Renal cortex interstitium (tissue), 11 donors: ENCODE data around the gene WDFY4. TPM values are rescaled to one million over a fixed set of nuclear protein-coding genes. Genes with fewer than 3 reads are reported as not detected.
A peak's percentile ranks its signal among the peaks of the same experiment; 100 is the strongest.

Experiments
- DNase-seq, 11 donors: peaks; one replicate each; pipeline ENCODE4 v3.0.0-alpha.2; 2013; ENCODE audit warnings: low read depth in 9 of 11, low spot score in 4 of 11; ENCODE audit errors: extremely low read depth in 1 of 11
- polyA plus RNA-seq, 3 donors: library from polyadenylated mRNA; unstranded; fragments of 120-200 nt; gene quantifications; one replicate each; pipeline ENCODE4 v1.2.1, GENCODE V29; 2013; ENCODE audit not compliant: insufficient read length in 3 of 3

WDFY4 gene
- polyA plus RNA-seq, 3 donors = 0.67 to 3.2 (median 2.8) TPM

DNA sequence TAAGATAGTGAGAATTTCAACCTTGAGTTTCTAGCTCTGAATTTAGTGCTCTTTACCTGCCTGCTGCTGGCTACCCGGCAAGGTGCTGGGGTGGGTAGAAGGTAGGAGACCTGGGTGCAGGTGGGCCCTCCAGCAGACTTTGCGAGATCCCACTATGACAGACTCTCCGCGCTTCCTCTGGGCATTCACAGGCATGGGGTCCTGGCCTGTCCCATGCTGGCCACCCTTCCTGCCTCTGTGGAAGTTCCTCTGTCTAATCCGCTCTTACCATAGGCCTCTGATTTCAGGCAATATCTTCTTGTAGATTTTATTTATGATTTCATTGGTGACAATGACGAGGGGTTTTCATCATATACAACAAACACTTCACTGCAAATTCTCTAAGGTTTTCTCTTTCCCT lies 1.2 kb upstream of the WDFY4 start:
- DNase-seq = no peak

- DNase-seq = no peak
Observed at GRCh38 chr10:48683868-48684267, 805 bp upstream of the WDFY4 start.

DNA sequence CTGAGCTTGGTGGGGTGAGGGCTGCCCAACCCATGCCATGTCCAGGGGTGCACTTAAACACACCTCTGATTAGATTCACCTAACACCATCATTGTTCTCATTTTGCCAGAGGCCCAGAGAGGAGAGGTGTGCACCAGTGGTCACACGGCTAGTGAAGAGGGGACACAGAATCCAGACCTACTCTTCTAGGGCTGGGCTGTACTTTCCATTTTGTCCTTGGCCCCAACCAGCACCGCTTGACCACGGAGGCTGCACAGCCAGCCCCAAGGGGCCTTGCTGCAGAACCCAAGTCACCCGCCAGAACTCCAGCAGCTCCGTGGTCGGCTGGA lies 246 bp upstream of the WDFY4 start:
- no peak for DNase-seq

- no peak for DNase-seq
Observed at GRCh38 chr10:48685731-48686130, 1.1 kb downstream of the WDFY4 start.

- DNase-seq = no peak
Observed at GRCh38 chr10:48690791-48691660, 6.4 kb downstream of the WDFY4 start.

- DNase-seq = no peak
Observed at GRCh38 chr10:48691812-48692528, 7.3 kb downstream of the WDFY4 start.

- DNase-seq = no peak
Observed at GRCh38 chr10:48692748-48693147, 8.1 kb downstream of the WDFY4 start.

- no peak for DNase-seq
Observed at GRCh38 chr10:48693206-48693605, 8.5 kb downstream of the WDFY4 start.

DNA sequence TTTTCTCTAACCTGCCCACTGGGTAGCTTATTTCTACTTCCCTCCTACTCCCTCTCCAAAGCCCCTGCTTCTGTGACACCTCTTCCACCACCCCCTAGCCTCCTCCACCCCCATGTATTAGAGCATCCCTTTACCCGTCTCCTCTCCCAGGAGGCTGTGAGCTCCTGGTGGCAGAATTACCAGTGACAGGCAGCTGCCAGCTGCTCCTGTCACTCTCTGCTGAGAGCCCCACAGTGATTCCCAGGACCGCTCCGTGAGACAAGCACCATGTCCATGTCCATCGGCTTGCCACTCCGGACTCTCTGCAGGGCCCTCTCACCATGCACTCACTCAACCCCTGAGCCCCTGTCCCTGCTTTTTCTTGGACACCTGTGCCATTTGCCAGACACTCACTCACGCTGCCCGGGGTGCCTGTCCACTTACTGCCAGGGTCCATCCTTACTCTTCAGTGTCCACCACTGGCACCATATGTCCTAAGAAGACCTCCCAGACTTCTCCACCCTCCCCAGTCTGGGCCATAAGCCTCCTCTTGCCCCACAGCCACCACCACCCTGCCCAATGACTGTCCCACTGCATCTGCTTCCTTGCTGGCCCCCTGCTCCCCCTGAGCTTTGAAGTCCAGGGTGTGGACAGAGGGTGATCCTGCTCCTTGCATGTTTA lies 9.8 kb downstream of the WDFY4 start:
- DNase-seq = no peak

DNA sequence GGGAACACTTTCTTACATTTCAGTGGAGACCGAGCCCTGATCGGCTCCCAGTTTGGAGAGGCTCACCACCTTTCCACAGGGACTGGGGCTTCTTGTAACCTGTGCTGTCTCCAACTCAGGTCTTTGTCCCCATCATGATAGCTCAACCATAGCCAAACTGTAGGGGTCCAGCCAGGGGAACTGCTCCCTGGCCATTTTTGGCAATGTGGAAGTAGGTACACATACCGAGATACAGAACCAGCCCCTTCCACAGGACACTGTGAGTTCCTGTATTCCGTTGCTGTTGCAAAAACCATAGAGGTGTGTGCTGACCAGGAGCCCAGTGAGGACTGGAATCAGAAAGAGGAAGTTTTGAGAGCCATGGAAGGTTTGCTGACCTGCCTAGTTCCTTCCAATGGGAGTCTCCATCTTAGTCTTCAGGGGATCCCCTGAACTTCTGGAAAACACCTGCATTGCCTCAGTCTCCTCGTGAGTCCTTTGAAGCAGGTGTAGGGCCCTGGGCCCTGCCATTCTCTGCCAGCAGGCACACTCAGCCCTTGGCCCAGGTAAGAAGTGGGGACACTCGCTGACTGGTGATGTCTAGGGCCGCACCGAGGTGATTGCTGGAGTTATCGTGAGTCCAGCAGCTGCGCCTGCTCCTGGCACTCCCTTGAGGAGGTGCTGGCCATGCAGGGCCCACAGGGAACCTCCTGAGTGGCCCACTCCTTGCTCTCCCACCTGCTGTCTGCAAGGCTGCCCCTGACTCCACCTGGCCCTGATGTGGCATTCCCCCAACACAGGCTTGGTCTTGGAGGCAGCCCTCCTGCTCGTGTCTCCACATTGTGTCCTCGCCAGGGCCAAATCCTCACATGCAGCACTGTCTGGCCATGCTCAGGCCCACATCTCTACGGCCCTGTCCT lies 11.2 kb downstream of the WDFY4 start:
- no peak for DNase-seq

- no peak for DNase-seq
Observed at GRCh38 chr10:48696535-48696873, 11.8 kb downstream of the WDFY4 start.

- no peak for DNase-seq
Observed at GRCh38 chr10:48697091-48697490, 12.4 kb downstream of the WDFY4 start.

DNA sequence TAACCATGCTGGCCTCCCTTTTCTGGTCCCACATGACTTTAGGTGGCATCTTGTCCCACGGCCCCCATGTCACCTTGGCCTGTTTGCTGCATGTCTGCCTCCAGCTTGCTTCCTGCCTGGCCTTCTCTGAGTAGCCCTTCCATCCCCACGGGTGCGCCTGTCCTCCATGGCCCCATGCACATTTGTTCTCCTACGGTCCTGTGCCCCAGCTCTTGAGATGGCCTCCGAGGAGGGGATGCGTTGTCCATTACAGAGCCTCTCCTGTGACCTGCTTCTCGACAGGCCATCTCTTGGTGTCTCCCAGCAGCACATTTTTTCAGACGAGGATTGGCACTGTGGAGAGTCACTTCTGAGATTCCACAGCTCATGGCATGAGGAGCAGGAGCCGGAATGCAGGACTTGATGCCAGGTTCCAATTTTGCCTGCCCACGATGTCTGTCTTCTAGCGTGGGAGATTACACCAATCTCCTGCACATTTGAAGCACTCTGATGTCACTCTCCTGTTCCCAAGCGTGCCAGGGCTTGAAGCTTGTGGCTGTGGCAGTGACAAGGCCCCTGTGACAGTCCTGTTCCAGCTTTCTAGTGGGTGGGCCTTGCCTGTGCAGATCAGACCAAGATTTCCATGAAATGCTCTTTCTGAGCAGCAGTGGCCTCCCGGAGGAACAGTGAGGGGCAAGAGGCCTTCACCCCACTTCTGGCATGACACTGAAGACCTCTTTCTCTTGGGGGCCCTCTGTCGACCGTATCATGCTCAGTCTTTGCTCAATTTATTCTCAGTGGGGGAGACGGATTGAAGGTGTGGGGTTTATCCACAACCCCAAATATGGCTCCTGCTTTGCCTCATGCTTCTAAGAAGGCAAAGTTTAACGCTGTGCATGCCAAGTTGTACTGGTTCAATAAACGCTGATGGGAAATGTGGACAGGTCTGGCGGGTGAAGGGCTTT lies 13.4 kb downstream of the WDFY4 start:
- DNase-seq = no peak

- DNase-seq = peak in 2 of 11 donors; percentile 19 to 22
Observed at GRCh38 chr10:48699011-48699627, 14.4 kb downstream of the WDFY4 start.

GRCh38 chr10:48700071-48700470 lies 15.4 kb downstream of the WDFY4 start:
- DNase-seq = no peak

- DNase-seq = no peak
Observed at GRCh38 chr10:48700493-48700892, 15.8 kb downstream of the WDFY4 start.

GRCh38 chr10:48701139-48701901 lies 16.6 kb downstream of the WDFY4 start:
- no peak for DNase-seq
